ENCODE data around the gene KXD1. TPM values are rescaled to one million over a fixed set of nuclear protein-coding genes. Genes with fewer than 3 reads are reported as not detected.

Gene KXD1
- total and polyA plus RNA-seq, 4 experiments from 2014 or later: 88.8 to 95.6 (median 94.8) TPM

- peaks cover 0 to 1% (median 0%) of the 10 kb centered on the region in 8 donors for H3K9me3 Mint-ChIP-seq
- H3K27me3 ChIP-seq (ENCODE audit: insufficient read depth, low read length): no peaks in the 10 kb centered on the region
- peaks cover 0 to 20% of the 10 kb centered on the region in 2 donors for H3K36me3 Mint-ChIP-seq
- no peaks in the 10 kb centered on the region for H3K9me3 ChIP-seq (ENCODE audit: control insufficient read depth in 1 of 2, low read length in 2 of 2)
- H3K36me3 ChIP-seq (ENCODE audit: insufficient read depth, low read length): no peaks in the 10 kb centered on the region
- peaks cover 29 to 80% (median 55%) of the 10 kb centered on the region in 4 donors for H3K4me1 Mint-ChIP-seq
- intact Hi-C loops (cut with micrococcal nuclease): no loop called here
- CTCF ChIA-PET (ENCODE audit: partially characterized antibody): interaction anchor here (0.7 to 8.0 kb wide), 6 partner anchors 8 to 134 kb away, joined by 3 to 131 read pairs (median 52); partner anchors contain the start of genes REX1BD and UBA52
- peak overlapping the region in 1 of 8 donors; percentile 27 for H3K4me3 Mint-ChIP-seq
- H3K27ac ChIP-seq (ENCODE audit: low read depth, low read length): no peak overlapping the region
- peak overlapping the region in 4 of 7 donors; percentile 47 to 70 (median 62) for H3K27ac Mint-ChIP-seq
- POLR2A ChIA-PET (ENCODE audit: partially characterized antibody): interaction anchor here (5.4 to 8.1 kb wide), 2 partner anchors 11 to 54 kb away, joined by 62 to 83 read pairs; partner anchors contain the start of gene UBA52
- no peaks in the 10 kb centered on the region for H3K27me3 Mint-ChIP-seq
- H3K4me1 ChIP-seq (ENCODE audit: insufficient read depth, low read length): peaks cover 71% of the 10 kb centered on the region
- DNase-seq: no peak
- no peak overlapping the region for H3K4me3 ChIP-seq (ENCODE audit: low read length in 2 of 2)
These were observed 40.1 kb upstream of the KXD1 start for GRCh38 chr19:18517606-18518005.

GRCh38 chr19:18518639-18519038 is 39.0 kb upstream of the KXD1 start:
- Mint-ChIP-seq H3K27ac (peak overlapping the region in 2 of 7 donors; percentile 46 to 69), H3K4me3 (no peak overlapping the region), H3K9me3 (peaks cover 0 to 1% (median 0%) of the 10 kb centered on the region in 8 donors), H3K4me1 (peaks cover 24 to 70% (median 49%) of the 10 kb centered on the region in 4 donors), H3K36me3 (peaks cover 0 to 17% of the 10 kb centered on the region in 2 donors), H3K27me3 (no peaks in the 10 kb centered on the region)
- Histone ChIP-seq H3K36me3 (ENCODE audit: insufficient read depth, low read length) (no peaks in the 10 kb centered on the region), H3K27me3 (ENCODE audit: insufficient read depth, low read length) (no peaks in the 10 kb centered on the region), H3K4me3 (ENCODE audit: low read length in 2 of 2) (no peak overlapping the region), H3K4me1 (ENCODE audit: insufficient read depth, low read length) (peaks cover 63% of the 10 kb centered on the region), H3K27ac (ENCODE audit: low read depth, low read length) (no peak overlapping the region), H3K9me3 (ENCODE audit: control insufficient read depth in 1 of 2, low read length in 2 of 2) (no peaks in the 10 kb centered on the region)
- no peak for DNase-seq
- POLR2A ChIA-PET (ENCODE audit: partially characterized antibody): interaction anchor here (0.6 to 8.1 kb wide), 6 partner anchors 12 to 61 kb away, joined by 3 to 83 read pairs (median 62); partner anchors contain the start of genes KXD1 and UBA52
- intact Hi-C loops (cut with micrococcal nuclease): no loop called here
- CTCF ChIA-PET (ENCODE audit: partially characterized antibody): interaction anchor here (0.7 to 8.0 kb wide), 10 partner anchors 9 to 70 kb away, joined by 3 to 131 read pairs (median 38); partner anchors contain the start of genes KXD1, REX1BD and UBA52

- intact Hi-C loops (cut with micrococcal nuclease): loop anchor here (1.0 to 2.0 kb wide), 3 partner anchors 13 to 327 kb away; no protein-coding TSS in a partner anchor
- no peaks in the 10 kb centered on the region for H3K27me3 Mint-ChIP-seq
These were observed 37.5 kb upstream of the KXD1 start for GRCh38 chr19:18519962-18520847.

GRCh38 chr19:18520848-18521691 is 36.6 kb upstream of the KXD1 start:
- Mint-ChIP-seq H3K4me1 (peaks cover 12 to 45% (median 30%) of the 10 kb centered on the region in 4 donors), H3K36me3 (peaks cover 0 to 17% of the 10 kb centered on the region in 2 donors), H3K9me3 (peaks cover 0 to 1% (median 0%) of the 10 kb centered on the region in 8 donors), H3K27me3 (no peaks in the 10 kb centered on the region), H3K4me3 (peak overlapping the region; percentile 92 to 100 (median 98)), H3K27ac (peak overlapping the region; percentile 94 to 99 (median 96))
- no peaks in the 10 kb centered on the region for H3K9me3 ChIP-seq (ENCODE audit: control insufficient read depth in 1 of 2, low read length in 2 of 2)
- peaks cover 43% of the 10 kb centered on the region for H3K4me1 ChIP-seq (ENCODE audit: insufficient read depth, low read length)
- H3K36me3 ChIP-seq (ENCODE audit: insufficient read depth, low read length): no peaks in the 10 kb centered on the region
- no peaks in the 10 kb centered on the region for H3K27me3 ChIP-seq (ENCODE audit: insufficient read depth, low read length)
- POLR2A ChIA-PET (ENCODE audit: partially characterized antibody): interaction anchor here (0.6 to 8.1 kb wide), 30 partner anchors 9 to 398 kb away, joined by 3 to 83 read pairs (median 6); partner anchors contain the start of genes COPE, DDX49, FKBP8 and JUND
- DNase-seq: peak in 4 of 5 donors; percentile 20 to 56 (median 25)
- intact Hi-C loops (cut with micrococcal nuclease): loop anchor here (1.0 to 2.0 kb wide), 3 partner anchors 14 to 326 kb away; no protein-coding TSS in a partner anchor
- H3K27ac ChIP-seq (ENCODE audit: low read depth, low read length): peak overlapping the region; percentile 96
- CTCF ChIA-PET (ENCODE audit: partially characterized antibody): interaction anchor here (1.1 to 8.0 kb wide), 23 partner anchors 12 to 395 kb away, joined by 3 to 131 read pairs (median 8); partner anchors contain the start of genes KXD1, REX1BD and UBA52
- peak overlapping the region; percentile 88 to 96 for H3K4me3 ChIP-seq (ENCODE audit: low read length in 2 of 2)

More at GRCh38 chr19:18519962-18520847, 37.5 kb upstream of the KXD1 start:
- Mint-ChIP-seq H3K4me1 (peaks cover 16 to 54% (median 37%) of the 10 kb centered on the region in 4 donors), H3K36me3 (peaks cover 0 to 17% of the 10 kb centered on the region in 2 donors), H3K27ac (peak overlapping the region; percentile 94 to 99 (median 96)), H3K9me3 (peaks cover 0 to 1% (median 0%) of the 10 kb centered on the region in 8 donors), H3K4me3 (peak overlapping the region; percentile 92 to 100 (median 98))
- H3K27ac ChIP-seq (ENCODE audit: low read depth, low read length): peak overlapping the region; percentile 96
- no peaks in the 10 kb centered on the region for H3K27me3 ChIP-seq (ENCODE audit: insufficient read depth, low read length)
- ChIA-PET POLR2A (ENCODE audit: partially characterized antibody) (interaction anchor here (0.7 to 8.1 kb wide), 20 partner anchors 14 to 324 kb away, joined by 3 to 83 read pairs (median 10); partner anchors contain the start of genes FKBP8, JUND, KXD1 and REX1BD), CTCF (ENCODE audit: partially characterized antibody) (interaction anchor here (0.7 to 8.0 kb wide), 34 partner anchors 11 to 396 kb away, joined by 3 to 131 read pairs (median 5); partner anchors contain the start of genes FKBP8, KXD1, REX1BD and UBA52)
- H3K36me3 ChIP-seq (ENCODE audit: insufficient read depth, low read length): no peaks in the 10 kb centered on the region
- H3K4me3 ChIP-seq (ENCODE audit: low read length in 2 of 2): peak overlapping the region; percentile 88 to 96
- H3K9me3 ChIP-seq (ENCODE audit: control insufficient read depth in 1 of 2, low read length in 2 of 2): no peaks in the 10 kb centered on the region
- DNase-seq: peak; percentile 62 to 69 (median 64)
- H3K4me1 ChIP-seq (ENCODE audit: insufficient read depth, low read length): peaks cover 51% of the 10 kb centered on the region

GRCh38 chr19:18521692-18522123 is 36.0 kb upstream of the KXD1 start, which contains the start of gene ELL:
Gene ELL, minus strand, starts transcription at chr19:18522070. Its CDS starts 15 bp downstream, at chr19:18522055.
- DNase-seq: no peak
- H3K27ac Mint-ChIP-seq: peak within 1 kb of the TSS; percentile 94 to 99 (median 98)
- no peaks in the 10 kb centered on the region for H3K27me3 Mint-ChIP-seq
- peak within 1 kb of the TSS; percentile 88 to 96 for H3K4me3 ChIP-seq (ENCODE audit: low read length in 2 of 2)
- H3K9me3 ChIP-seq (ENCODE audit: control insufficient read depth in 1 of 2, low read length in 2 of 2): no peaks in the 10 kb centered on the region
- no peaks in the 10 kb centered on the region for H3K27me3 ChIP-seq (ENCODE audit: insufficient read depth, low read length)
- POLR2A ChIA-PET (ENCODE audit: partially characterized antibody): interaction anchor here (0.6 to 8.1 kb wide), 31 partner anchors 10 to 398 kb away, joined by 3 to 83 read pairs (median 6); partner anchors contain the start of genes COPE, DDX49, FKBP8 and JUND
- CTCF ChIA-PET (ENCODE audit: partially characterized antibody): interaction anchor here (1.3 to 8.0 kb wide), 12 partner anchors 12 to 395 kb away, joined by 3 to 131 read pairs (median 28); partner anchors contain the start of genes KXD1, REX1BD and UBA52
- peaks cover 9 to 39% (median 23%) of the 10 kb centered on the region in 4 donors for H3K4me1 Mint-ChIP-seq
- H3K27ac ChIP-seq (ENCODE audit: low read depth, low read length): peak within 1 kb of the TSS; percentile 96
- peak within 1 kb of the TSS; percentile 93 to 100 (median 98) for H3K4me3 Mint-ChIP-seq
- peaks cover 0 to 14% of the 10 kb centered on the region in 2 donors for H3K36me3 Mint-ChIP-seq
- intact Hi-C loops (cut with micrococcal nuclease): loop anchor here (1.0 to 2.0 kb wide), 7 partner anchors 15 to 398 kb away; partner anchors contain the start of genes COPE, DDX49, KXD1 and UBA52
- peaks cover 0 to 1% (median 0%) of the 10 kb centered on the region in 8 donors for H3K9me3 Mint-ChIP-seq
- peaks cover 36% of the 10 kb centered on the region for H3K4me1 ChIP-seq (ENCODE audit: insufficient read depth, low read length)
- H3K36me3 ChIP-seq (ENCODE audit: insufficient read depth, low read length): no peaks in the 10 kb centered on the region
